Testis (tissue), 2 donors: Measurements from ENCODE around the gene EPS8L2.

Experiments used
- POLR2A ChIP-seq: fragments of 450-650 bp; IDR thresholded peaks from one replicate; pipeline ENCODE4 v1.6.1; 2017; ENCODE audit warnings: antibody characterized with exemption, mild to moderate bottlenecking, moderate library complexity
- TF ChIP-seq, protein P1 (sequence below), 3 experiments: fragments of 450-650 bp in 2 of 3; fragments of 200-600 bp in 1 of 3; sonication (generic) in 1 of 3; IDR thresholded peaks; one replicate each; pipeline ENCODE4 v1.5.1; 2016 to 2019; ENCODE audit warnings: antibody characterized with exemption in 3 of 3, mild to moderate bottlenecking in 2 of 3, moderate library complexity in 1 of 3

DNA sequence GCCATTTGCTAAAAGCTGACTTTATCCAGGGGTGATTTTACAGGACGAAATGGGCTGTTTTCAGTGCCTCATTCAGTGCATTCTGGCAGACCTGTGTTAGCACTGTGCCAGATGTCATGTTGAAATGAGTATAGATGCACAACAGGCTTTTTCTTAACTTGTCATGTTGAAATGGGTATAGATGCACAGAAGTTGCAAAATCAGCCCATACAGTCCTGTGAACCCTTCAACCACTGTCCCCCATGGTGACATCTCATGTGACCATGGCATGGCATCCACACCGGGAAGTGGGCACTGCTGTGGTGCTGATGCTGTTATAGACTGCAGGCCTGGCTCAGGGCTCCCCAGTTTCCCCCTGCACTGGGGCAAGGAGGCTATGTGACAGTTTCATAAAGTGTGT, 43.7 kb downstream of the EPS8L2 start:
- TF ChIP-seq POLR2A = no peak
- TF ChIP-seq, protein P1, sequence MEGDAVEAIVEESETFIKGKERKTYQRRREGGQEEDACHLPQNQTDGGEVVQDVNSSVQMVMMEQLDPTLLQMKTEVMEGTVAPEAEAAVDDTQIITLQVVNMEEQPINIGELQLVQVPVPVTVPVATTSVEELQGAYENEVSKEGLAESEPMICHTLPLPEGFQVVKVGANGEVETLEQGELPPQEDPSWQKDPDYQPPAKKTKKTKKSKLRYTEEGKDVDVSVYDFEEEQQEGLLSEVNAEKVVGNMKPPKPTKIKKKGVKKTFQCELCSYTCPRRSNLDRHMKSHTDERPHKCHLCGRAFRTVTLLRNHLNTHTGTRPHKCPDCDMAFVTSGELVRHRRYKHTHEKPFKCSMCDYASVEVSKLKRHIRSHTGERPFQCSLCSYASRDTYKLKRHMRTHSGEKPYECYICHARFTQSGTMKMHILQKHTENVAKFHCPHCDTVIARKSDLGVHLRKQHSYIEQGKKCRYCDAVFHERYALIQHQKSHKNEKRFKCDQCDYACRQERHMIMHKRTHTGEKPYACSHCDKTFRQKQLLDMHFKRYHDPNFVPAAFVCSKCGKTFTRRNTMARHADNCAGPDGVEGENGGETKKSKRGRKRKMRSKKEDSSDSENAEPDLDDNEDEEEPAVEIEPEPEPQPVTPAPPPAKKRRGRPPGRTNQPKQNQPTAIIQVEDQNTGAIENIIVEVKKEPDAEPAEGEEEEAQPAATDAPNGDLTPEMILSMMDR (IDR thresholded peaks at IDR 0.05) = no peak
